ENCODE measurements around the gene GAB2. TPM values are rescaled to one million over a fixed set of nuclear protein-coding genes. Genes with fewer than 3 reads are reported as not detected.

GAB2 gene
- total RNA-seq, 1 experiment from 2014 or later, result 3.3 TPM

GRCh38 chr11:78424334-78425270, 7.0 kb upstream of the GAB2 start:
- H2BK12ac ChIP-seq (ENCODE audit: insufficient read length, low read depth, low read length), result no peak overlapping the region
- H3K27me3 ChIP-seq (ENCODE audit: insufficient read depth, low read length), result no peaks in the 10 kb centered on the region; the same call in 1 of the 2 replicates
- H3K9ac ChIP-seq (ENCODE audit: extremely low read depth, insufficient read length, low read length), result no peak overlapping the region
- peak overlapping the region; percentile 24 for H3K4me2 ChIP-seq (ENCODE audit: insufficient read depth, insufficient read length, low read length)
- H2BK5ac ChIP-seq (ENCODE audit: insufficient read length, low read length), result no peak overlapping the region
- H2BK20ac ChIP-seq (ENCODE audit: low read depth, low read length, poor library complexity, severe bottlenecking), result no peak overlapping the region
- H3K79me2 ChIP-seq (ENCODE audit: insufficient read depth, low read length), result no peaks in the 10 kb centered on the region
- peak overlapping the region; percentile 39 for H3K27ac ChIP-seq (ENCODE audit: insufficient read length, low read depth, low read length)
- Mint-ChIP-seq H3K4me1 (peaks cover 27 to 30% of the 10 kb centered on the region in 2 experiments), H3K9me3 (no peaks in the 10 kb centered on the region), H3K27me3 (ENCODE audit: low read depth) (peaks cover 8% of the 10 kb centered on the region), H3K4me3 (no peak overlapping the region), H3K27ac (peak overlapping the region in 2 of 3 experiments; percentile 30 to 83; a peak in 4 of 7 replicates), H3K36me3 (ENCODE audit: insufficient read depth in 1 of 3, low read depth in 3 of 3) (no peaks in the 10 kb centered on the region)
- H4K5ac ChIP-seq (ENCODE audit: insufficient read length, low read depth, low read length), result no peak overlapping the region
- H2AFZ ChIP-seq (ENCODE audit: low read length), result no peak overlapping the region
- no peak overlapping the region for H3T11ph ChIP-seq (ENCODE audit: low read length)
- no peak for DNase-seq
- H3K4me1 ChIP-seq (ENCODE audit: insufficient read depth, low read length), result peaks cover 8% of the 10 kb centered on the region; the same call in 1 of the 2 replicates
- no peaks in the 10 kb centered on the region for H3K23me2 ChIP-seq (ENCODE audit: insufficient read length, low read depth, low read length, poor library complexity, severe bottlenecking)
- no peak overlapping the region for H3K14ac ChIP-seq (ENCODE audit: insufficient read depth, low read length)
- H3K23ac ChIP-seq (ENCODE audit: insufficient read length, low read depth, low read length), result no peak overlapping the region
- no peaks in the 10 kb centered on the region for H3K9me3 ChIP-seq (ENCODE audit: control insufficient read depth, low read depth, low read length)
- no peaks in the 10 kb centered on the region for H3K79me1 ChIP-seq (ENCODE audit: insufficient read depth, low read depth, low read length, poor library complexity, severe bottlenecking)
- no peak overlapping the region for H2AK5ac ChIP-seq (ENCODE audit: insufficient read length, low read length)
- no peak overlapping the region for H3K56ac ChIP-seq (ENCODE audit: insufficient read length, low read depth, low read length)
- peaks cover 2% of the 10 kb centered on the region for H4K20me1 ChIP-seq (ENCODE audit: control insufficient read depth, insufficient read depth, insufficient read length)
- H2BK120ac ChIP-seq (ENCODE audit: low read depth, low read length, poor library complexity, severe bottlenecking), result no peak overlapping the region
- no peak overlapping the region for H3K4ac ChIP-seq (ENCODE audit: low read depth, low read length)
- no peak overlapping the region for H4K8ac ChIP-seq (replicated peaks; ENCODE audit: insufficient read length, low read depth, low read length)
- no peak overlapping the region for H4K91ac ChIP-seq (ENCODE audit: insufficient read length, low read depth, low read length)
- H2BK15ac ChIP-seq (ENCODE audit: low read depth, low read length), result no peak overlapping the region
- WGBS (ENCODE audit: extremely low coverage, insufficient read length, low lambda C conversion rate), result 100% methylated on average over 1 of the region's 7 CpGs
- no peak overlapping the region for H3K18ac ChIP-seq (ENCODE audit: insufficient read length, low read depth, low read length)
- no peak for TF ChIP-seq CTCF (conservative IDR thresholded peaks at IDR 0.05)

All from H9 (cell line).